Activated gamma-delta T cell treated with anti-CD3 and anti-CD28 coated beads, Interleukin-2, amount 50 U/mL, for 16 hours (primary cell): Measurements from ENCODE around the gene ASAP3.
"Not testable (repeated sequence)": the region's sequence is repeated elsewhere in the genome, so short reads cannot be mapped to it uniquely, and the experiment has no call there.

ENCODE experiments used
- DNase-seq: peaks from one replicate; pipeline ENCODE4 v3.0.0-alpha.2; 2020; ENCODE audit warnings: low read depth

Gene ASAP3

DNA sequence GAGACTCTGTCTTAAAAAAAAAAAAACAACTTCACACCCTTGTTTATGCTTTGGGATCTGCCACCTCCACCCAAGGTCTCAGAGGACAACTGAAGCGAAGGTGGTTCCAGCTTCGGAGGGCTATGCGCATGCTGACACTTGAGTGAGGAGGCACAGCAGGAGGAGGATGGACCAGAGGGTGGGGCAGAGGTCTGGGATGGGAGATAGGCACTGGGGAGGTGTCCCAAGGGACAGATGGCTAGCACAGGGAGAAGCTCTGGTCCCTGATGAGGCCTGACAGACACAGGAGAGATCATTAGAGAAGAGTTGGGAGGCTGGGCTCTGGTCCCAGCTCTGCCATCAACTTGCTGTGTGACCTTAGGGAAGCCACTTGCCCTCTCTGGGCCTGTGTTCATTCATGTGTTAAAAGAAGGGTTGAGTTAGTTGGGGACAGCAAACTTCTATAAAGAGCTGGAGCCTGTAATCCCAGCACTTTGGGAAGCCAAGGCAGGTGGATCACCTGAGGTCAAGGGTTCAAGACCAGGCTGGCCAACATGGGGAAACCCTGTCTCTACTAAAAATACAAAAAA is 30.2 kb upstream of the ASAP3 start:
- DNase-seq, result no peak

DNA sequence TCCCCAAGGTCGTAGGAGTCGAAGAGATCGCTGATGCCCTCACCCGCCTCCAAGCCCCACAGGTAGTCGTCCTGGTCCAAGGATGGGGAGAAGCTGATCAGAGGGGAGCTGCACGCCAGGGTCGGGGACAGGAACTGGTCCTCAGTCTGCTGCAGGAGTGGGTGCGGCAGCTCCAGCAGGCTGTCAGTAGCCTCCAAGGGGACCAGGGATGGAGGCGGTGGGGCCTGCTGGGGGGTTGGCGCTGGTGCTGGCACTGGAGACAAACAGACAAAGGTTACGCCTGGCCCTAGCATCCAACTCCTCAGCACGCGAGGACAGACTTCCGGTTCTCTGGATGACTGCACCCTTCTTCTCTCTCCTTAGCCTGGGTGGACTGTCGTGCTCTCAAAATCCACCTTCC is 25.9 kb upstream of the ASAP3 start:
- DNase-seq, result no peak

- DNase-seq, result no peak
Measured at GRCh38 chr1:23506376-23507107, 22.6 kb upstream of the ASAP3 start.

DNA sequence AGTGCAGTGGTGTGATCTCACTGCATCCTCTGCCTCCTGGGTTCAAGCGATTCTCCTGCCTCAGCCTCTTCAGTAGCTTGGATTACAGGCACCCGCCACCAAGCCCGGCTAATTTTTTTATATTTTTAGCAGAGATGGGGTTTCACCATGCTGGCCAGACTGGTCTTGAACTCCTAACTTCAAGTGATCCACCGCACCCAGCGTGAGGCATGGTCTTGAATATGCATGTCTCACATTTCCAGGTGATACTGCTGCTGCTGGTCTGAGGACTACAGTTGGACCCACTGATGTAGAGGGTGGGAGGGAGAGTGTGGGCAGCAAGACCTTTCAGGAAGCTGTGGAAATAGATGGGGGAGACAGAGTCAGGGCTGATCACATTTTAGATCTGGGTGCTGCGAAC is 21.9 kb upstream of the ASAP3 start:
- DNase-seq, result no peak

DNA sequence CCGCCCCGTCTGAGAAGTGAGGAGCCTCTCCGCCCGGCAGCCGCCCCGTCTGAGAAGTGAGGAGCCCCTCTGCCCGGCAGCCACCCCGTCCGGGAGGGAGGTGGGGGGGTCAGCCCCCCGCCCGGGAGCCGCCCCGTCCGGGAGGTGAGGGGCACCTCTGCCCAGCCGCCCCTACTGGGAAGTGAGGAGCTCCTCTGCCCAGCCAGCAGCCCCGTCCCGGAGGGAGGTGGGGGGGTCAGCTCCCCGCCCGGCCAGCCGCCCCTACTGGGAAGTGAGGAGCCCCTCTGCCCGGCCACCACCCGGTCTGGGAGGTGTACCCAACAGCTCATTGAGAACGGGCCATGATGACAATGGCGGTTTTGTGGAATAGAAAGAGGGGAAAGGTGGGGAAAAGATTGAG is 20.2 kb upstream of the ASAP3 start:
- DNase-seq, result not testable (repeated sequence)

DNA sequence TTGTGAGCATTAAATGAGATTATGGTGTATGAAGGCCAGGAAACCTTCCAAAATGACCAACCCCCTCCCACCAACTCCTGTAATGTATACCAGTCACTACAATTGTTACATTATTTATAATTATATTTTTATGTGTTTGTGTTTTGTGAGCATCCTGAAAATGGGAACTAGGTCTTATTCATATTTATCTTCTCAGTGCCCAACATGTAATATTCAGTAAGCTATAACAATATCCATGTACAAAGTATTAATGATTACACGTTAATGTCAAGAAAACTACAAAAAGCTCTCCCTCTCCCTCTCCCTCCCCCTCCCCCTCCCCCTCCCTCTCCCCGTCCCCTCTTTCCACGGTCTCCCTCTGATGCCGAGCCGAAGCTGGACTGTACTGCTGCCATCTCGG is 19.0 kb upstream of the ASAP3 start:
- no peak for DNase-seq

- no peak for DNase-seq
Measured at GRCh38 chr1:23500466-23500865, 16.5 kb upstream of the ASAP3 start.

DNA sequence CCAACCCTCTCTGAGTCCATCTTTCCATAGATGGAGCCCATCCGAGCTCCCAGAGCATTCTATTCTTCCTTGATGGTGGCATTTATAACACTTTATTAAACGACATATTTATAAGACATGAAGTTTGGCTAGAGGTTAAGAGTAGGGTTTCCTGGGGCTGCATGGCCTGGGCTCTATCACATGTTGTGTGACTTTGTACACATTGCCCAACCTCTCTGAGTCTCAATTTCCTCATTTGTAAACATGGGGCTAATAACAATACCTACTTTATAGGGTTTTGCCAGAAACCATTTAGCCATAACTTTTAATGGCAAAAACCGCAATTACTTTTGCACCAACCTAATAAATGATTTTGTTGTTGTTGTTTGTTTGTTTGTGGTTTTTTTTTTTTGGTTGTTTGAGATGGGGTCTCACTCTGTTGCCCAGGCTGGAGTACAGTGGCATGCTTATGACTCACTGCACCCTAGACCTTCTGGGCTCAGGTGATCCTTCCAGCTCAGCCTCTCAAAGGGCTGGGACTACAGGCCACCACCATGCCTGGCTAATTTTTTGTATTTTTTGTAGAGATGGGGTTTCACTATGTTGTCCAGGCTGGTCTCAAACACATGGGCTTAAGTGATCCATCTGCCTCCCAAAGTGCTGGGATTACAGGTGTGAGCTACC is 13.9 kb upstream of the ASAP3 start:
- DNase-seq, result no peak

DNA sequence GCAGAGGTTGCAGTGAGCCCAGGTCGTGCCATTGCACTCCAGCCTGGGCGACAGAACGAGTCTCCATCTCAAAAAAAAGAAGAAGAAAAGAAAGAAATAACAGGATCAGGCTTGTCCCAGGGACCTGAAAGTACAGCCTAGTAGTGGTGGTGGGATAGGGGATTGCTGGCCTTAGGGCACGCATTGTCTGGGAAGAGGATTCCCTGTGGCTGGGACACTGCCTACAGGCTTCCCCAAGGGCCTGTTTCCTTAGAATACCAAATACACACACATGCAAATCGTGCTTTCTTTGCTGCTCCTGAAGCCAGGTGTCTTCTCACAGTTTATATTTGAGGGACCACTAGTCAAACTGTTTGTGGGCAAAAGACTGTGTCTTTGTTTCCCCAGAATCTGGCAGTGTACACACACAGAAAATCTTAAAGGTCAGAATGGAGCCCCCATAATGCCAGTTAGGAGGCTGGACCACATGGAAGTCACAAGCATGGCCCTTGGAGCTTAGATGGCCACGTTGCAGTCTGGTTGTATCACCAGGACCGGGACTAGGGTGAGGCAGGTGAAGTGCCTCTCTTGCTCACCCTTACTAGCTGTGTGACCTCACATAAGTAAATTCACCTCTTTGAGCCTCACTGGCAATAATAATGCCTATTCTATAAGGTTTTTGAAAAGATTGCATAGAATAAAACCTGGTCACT is 12.7 kb upstream of the ASAP3 start:
- DNase-seq, result no peak

DNA sequence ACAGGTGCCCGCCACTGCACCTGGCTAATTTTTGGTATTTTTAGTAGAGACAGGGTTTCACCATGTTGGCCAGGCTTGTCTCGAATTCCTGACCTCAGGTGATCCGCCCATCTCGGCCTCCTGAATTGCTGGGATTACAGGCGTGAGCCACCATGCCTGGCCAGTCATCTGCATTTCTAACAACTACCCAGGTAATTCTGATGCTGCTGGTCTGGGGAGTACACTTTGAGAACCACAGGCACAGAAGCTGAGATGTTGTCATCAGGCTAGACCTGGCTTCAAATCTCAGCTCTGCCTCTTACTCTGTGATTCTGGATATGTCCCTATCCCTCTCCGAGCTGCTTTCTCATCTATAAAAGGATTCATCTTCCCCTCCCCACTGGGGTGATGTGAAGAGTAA is 10.9 kb upstream of the ASAP3 start:
- DNase-seq, result not testable (repeated sequence)

- DNase-seq, result not testable (repeated sequence)
Measured at GRCh38 chr1:23492776-23493175, 8.8 kb upstream of the ASAP3 start.

- DNase-seq, result no peak
Measured at GRCh38 chr1:23492132-23492720, 8.2 kb upstream of the ASAP3 start.

GRCh38 chr1:23489842-23490241 is 5.9 kb upstream of the ASAP3 start:
- DNase-seq, result no peak

GRCh38 chr1:23485002-23485332 is 988 bp upstream of the ASAP3 start:
- no peak for DNase-seq

GRCh38 chr1:23484253-23485001 is 448 bp upstream of the ASAP3 start:
- peak; percentile 82 for DNase-seq

DNA sequence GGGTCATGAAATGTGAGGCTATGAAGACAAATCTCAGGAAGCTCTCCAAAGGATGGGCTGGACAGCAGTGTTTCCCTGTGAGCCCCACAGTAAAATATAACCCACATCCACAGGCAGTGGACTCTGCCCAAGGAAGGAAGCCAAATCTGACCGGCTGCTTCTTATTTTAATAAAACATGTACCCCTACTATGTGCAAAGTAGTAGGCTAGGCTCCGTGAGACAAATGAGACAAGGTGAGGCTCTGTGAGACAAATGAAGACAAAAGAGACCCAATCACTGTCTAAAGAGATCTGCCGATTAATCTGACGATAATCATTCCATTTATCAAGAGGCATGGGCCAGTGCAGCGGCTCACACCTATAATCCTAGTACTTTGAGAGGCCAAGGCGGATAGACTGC is 2.1 kb downstream of the ASAP3 start:
- DNase-seq, result no peak

DNA sequence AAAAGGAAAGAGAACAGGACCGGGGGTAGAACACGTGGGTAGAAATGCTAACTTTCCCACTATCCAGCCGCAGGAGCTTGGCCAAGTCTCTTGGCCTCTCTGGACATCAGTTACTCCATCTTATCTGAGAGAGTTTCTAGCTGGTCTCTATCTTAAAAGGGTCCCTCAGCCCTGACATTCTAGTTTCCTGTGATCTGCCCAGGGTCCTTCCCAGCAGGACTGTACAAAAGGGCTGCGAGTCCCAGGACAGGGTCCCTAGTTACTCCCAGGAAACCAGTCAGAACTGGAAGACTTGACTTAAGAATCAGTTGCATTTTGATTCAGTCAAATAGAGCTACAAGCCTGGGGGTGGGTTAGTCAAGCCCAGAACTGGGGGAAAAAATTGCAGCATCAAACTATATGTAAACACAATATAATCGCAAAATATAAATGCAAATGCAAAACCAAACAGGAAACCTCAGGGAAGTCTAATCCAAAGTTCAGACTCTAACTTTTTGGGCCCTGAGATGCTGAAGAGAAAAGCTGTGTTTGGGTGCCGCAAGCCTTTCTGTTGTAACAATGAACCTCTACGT is 2.9 kb downstream of the ASAP3 start:
- no peak for DNase-seq

- DNase-seq, result no peak
Measured at GRCh38 chr1:23480187-23481025, 3.6 kb downstream of the ASAP3 start.

DNA sequence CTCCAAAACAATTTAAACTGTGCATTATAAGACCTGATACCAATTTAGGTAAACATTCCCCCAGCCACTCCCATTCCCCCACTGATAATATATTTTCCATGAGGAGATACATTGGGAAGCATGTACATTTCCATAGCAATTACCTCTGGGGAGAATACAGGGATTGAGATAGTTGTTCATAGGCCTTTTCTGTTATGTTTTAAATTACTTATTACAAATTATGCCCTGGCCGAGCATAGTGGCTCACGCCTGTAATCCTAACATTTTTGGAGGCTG is 4.4 kb downstream of the ASAP3 start:
- DNase-seq, result no peak

- DNase-seq, result no peak
Measured at GRCh38 chr1:23478896-23479665, 4.9 kb downstream of the ASAP3 start.
